Neural cell (in vitro differentiated cells): ENCODE data around the gene BICRAL. TPM values are rescaled to one million over a fixed set of nuclear protein-coding genes. Genes with fewer than 3 reads are reported as not detected.
A peak's percentile ranks its signal among the peaks of the same experiment; 100 is the strongest.
"Not testable (repeated sequence)": the region's sequence is repeated elsewhere in the genome, so short reads cannot be mapped to it uniquely, and the experiment has no call there.

Experiments
- H2AFZ ChIP-seq: fragments of 200-600, 300-800 bp; sonication (generic), shearing (Covaris generic); 2 replicates; pipeline ENCODE4 v1.6.0; 2014; ENCODE audit warnings: low read depth, mild to moderate bottlenecking, antibody characterized with exemption, low read length, moderate library complexity
- H3F3A ChIP-seq: fragments of 200-600 bp; shearing (Covaris generic); 2 replicates; pipeline ENCODE4 v1.6.1; 2016; ENCODE audit warnings: mild to moderate bottlenecking, moderate library complexity, mixed read lengths, antibody characterized with exemption, low read length; ENCODE audit not compliant: insufficient read depth, poor library complexity, severe bottlenecking
- H3K27ac ChIP-seq: fragments of 200-600, 300-800 bp; sonication (generic), shearing (Covaris generic); 2 replicates; pipeline ENCODE4 v1.5.1; 2014; ENCODE audit warnings: mild to moderate bottlenecking, low read length, moderate library complexity
- H3K27me3 ChIP-seq: fragments of 300-800, 200-600 bp; sonication (generic), shearing (Covaris generic); 2 replicates; pipeline ENCODE4 v1.6.0; 2014; ENCODE audit warnings: mild to moderate bottlenecking, low read depth, low read length, moderate library complexity; ENCODE audit not compliant: insufficient read depth
- H3K36me3 ChIP-seq: fragments of 300-800, 200-600 bp; sonication (generic), shearing (Covaris generic); 2 replicates; pipeline ENCODE4 v1.5.1; 2014; ENCODE audit warnings: mild to moderate bottlenecking, antibody characterized with exemption, low read length, moderate library complexity; ENCODE audit not compliant: insufficient read depth
- H3K4me2 ChIP-seq: fragments of 300-800, 200-600 bp; sonication (generic), shearing (Covaris generic); 2 replicates; pipeline ENCODE4 v1.6.0; 2014; ENCODE audit warnings: mild to moderate bottlenecking, low read length
- H3K4me3 ChIP-seq: fragments of 300-800, 200-600 bp; sonication (generic), shearing (Covaris generic); 2 replicates; pipeline ENCODE4 v1.5.1; 2014; ENCODE audit warnings: mild to moderate bottlenecking, low read length, moderate library complexity
- H3K79me2 ChIP-seq: fragments of 200-600 bp; shearing (Covaris generic); replicated peaks from 2 replicates; pipeline ENCODE4 v1.6.0; 2014; ENCODE audit warnings: mild to moderate bottlenecking, low read length, moderate library complexity; ENCODE audit not compliant: insufficient read depth
- H3K9ac ChIP-seq: fragments of 300-800, 200-600 bp; sonication (generic), shearing (Covaris generic); 2 replicates; pipeline ENCODE4 v1.6.1; 2016; ENCODE audit warnings: mild to moderate bottlenecking, low read length, mixed read lengths
- H3K9me2 ChIP-seq: fragments of 200-600 bp; shearing (Covaris generic); 2 replicates; pipeline ENCODE4 v1.6.1; 2016; ENCODE audit warnings: mild to moderate bottlenecking, low read length, mixed read lengths; ENCODE audit not compliant: insufficient read depth
- H3K9me3 ChIP-seq: fragments of 200-600, 300-800 bp; sonication (generic), shearing (Covaris generic); 2 replicates; pipeline ENCODE4 v1.6.1; 2016; ENCODE audit warnings: mild to moderate bottlenecking, mixed run types, low read length, moderate library complexity, mixed read lengths
- H4K20me1 ChIP-seq: fragments of 200-600 bp; shearing (Covaris generic); 2 replicates; pipeline ENCODE4 v1.6.1; 2016; ENCODE audit warnings: mild to moderate bottlenecking, mixed run types; ENCODE audit not compliant: insufficient read depth
- EP300 ChIP-seq: fragments of 450-650 bp; conservative IDR thresholded peaks from 2 replicates; pipeline ENCODE4 v1.6.1; 2014; ENCODE audit warnings: antibody characterized with exemption, mild to moderate bottlenecking, moderate library complexity; ENCODE audit not compliant: poor library complexity, severe bottlenecking
- EZH2 ChIP-seq: fragments of 200-600, 300-800 bp; shearing (Covaris generic), sonication (generic); IDR thresholded peaks from 2 replicates; pipeline ENCODE4 v1.6.1; 2014; ENCODE audit warnings: antibody characterized with exemption, low read length, borderline replicate concordance, mild to moderate bottlenecking; ENCODE audit not compliant: insufficient read depth, poor library complexity, severe bottlenecking
- MXI1 ChIP-seq: fragments of 450-650 bp; conservative IDR thresholded peaks from 2 replicates; pipeline ENCODE4 v1.6.1; 2014; ENCODE audit warnings: antibody characterized with exemption, mild to moderate bottlenecking; ENCODE audit not compliant: poor library complexity, severe bottlenecking
- POLR2AphosphoS5 ChIP-seq: IDR thresholded peaks from 2 replicates; pipeline ENCODE4 v1.6.1; 2012
- RAD21 ChIP-seq: fragments of 450-650 bp; conservative IDR thresholded peaks from 2 replicates; pipeline ENCODE4 v1.6.1; 2014; ENCODE audit warnings: antibody characterized with exemption, mild to moderate bottlenecking, moderate library complexity
- SMC3 ChIP-seq: fragments of 450-650 bp; conservative IDR thresholded peaks from 2 replicates; pipeline ENCODE4 v1.6.1; 2014; ENCODE audit warnings: antibody characterized with exemption, mild to moderate bottlenecking, moderate library complexity; ENCODE audit not compliant: poor library complexity
- TAF1 ChIP-seq: IDR thresholded peaks from 2 replicates; pipeline ENCODE4 v1.6.1; 2012; ENCODE audit warnings: low read depth
- polyA plus RNA-seq: library from polyadenylated mRNA; depleted of rRNA; stranded (reverse); fragments of >200 nt; gene quantifications from 2 replicates; pipeline ENCODE4 v1.2.3, GENCODE V29; 2014
- TF ChIP-seq, protein P1 (sequence below): IDR thresholded peaks from 2 replicates; pipeline ENCODE4 v1.6.1; 2012; ENCODE audit warnings: borderline replicate concordance
- TF ChIP-seq, protein P2 (sequence below): fragments of 450-650 bp; IDR thresholded peaks from 2 replicates; pipeline ENCODE4 v1.5.1; 2014; ENCODE audit warnings: antibody characterized with exemption, mild to moderate bottlenecking, moderate library complexity; ENCODE audit not compliant: poor library complexity, severe bottlenecking

BICRAL gene
- polyA plus RNA-seq, 1 donor from 2014 or later = 6.7 TPM

DNA sequence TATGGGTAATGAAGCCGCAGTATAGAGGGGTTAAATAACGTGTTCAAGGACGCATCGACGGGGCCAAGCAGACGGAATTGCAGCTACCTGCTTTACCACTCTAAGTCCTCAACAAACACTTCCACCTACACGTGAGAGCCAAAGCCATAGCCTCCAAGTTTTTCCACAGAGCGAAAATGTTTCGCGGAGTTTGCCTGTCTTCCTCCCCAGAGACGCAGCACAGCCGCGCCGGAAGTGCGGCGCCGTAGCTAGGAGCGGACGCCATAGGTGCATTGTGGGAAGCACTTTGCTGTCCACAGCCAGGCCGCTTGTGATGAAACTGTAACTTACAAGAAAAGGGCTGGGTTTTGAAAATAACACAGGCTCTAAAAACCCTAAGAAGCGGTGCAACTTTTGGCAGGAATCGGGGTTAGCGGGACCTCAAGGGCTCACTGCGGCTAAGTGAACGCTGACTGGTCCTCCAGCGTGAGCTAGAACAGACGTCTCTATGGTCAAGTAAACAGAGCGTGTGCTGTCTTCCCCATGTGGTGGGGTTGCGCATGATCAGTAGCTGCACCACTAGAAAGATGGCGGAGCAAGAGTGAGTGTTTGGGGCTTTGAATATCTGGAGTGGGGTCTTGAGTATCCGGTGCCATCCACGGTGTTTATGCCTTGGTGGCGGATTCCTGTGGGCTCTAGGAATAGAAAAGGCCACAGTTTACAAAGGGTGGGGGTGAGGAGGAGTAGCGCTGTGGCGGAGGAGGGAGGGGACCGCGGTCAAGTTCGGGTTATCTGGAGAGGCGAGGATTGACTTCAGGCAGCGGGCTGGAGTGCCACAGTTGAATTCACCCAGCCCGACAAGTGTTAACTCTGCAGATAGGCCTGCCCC lies 97.8 kb downstream of the BICRAL start, which contains the start of gene RPL7L1:
RPL7L1 (plus strand) TSS at position 245 of the 868 bp plus-strand sequence; CDS start at position 540, 295 bp downstream.
- Histone ChIP-seq H3K9ac (peak within 1 kb of the TSS; percentile 85), H3K79me2 (peaks cover 13% of the 10 kb centered on the region), H3K4me3 (peak within 1 kb of the TSS; percentile 80), H3K4me2 (peak within 1 kb of the TSS; percentile 88), H2AFZ (peak within 1 kb of the TSS; percentile 98), H3K36me3 (no peaks in the 10 kb centered on the region), H3F3A (no peaks in the 10 kb centered on the region), H3K27ac (peak within 1 kb of the TSS; percentile 96), H3K27me3 (no peaks in the 10 kb centered on the region), H3K9me3 (no peaks in the 10 kb centered on the region), H3K9me2 (no peaks in the 10 kb centered on the region), H4K20me1 (no peaks in the 10 kb centered on the region)
- TF ChIP-seq EP300 (peak; percentile 57), EZH2 (no peak), TAF1 (peak; percentile 84), SMC3 (no peak), RAD21 (peak; percentile 13), MXI1 (peak; percentile 96), POLR2AphosphoS5 (peak; percentile 88)
- TF ChIP-seq, protein P1, sequence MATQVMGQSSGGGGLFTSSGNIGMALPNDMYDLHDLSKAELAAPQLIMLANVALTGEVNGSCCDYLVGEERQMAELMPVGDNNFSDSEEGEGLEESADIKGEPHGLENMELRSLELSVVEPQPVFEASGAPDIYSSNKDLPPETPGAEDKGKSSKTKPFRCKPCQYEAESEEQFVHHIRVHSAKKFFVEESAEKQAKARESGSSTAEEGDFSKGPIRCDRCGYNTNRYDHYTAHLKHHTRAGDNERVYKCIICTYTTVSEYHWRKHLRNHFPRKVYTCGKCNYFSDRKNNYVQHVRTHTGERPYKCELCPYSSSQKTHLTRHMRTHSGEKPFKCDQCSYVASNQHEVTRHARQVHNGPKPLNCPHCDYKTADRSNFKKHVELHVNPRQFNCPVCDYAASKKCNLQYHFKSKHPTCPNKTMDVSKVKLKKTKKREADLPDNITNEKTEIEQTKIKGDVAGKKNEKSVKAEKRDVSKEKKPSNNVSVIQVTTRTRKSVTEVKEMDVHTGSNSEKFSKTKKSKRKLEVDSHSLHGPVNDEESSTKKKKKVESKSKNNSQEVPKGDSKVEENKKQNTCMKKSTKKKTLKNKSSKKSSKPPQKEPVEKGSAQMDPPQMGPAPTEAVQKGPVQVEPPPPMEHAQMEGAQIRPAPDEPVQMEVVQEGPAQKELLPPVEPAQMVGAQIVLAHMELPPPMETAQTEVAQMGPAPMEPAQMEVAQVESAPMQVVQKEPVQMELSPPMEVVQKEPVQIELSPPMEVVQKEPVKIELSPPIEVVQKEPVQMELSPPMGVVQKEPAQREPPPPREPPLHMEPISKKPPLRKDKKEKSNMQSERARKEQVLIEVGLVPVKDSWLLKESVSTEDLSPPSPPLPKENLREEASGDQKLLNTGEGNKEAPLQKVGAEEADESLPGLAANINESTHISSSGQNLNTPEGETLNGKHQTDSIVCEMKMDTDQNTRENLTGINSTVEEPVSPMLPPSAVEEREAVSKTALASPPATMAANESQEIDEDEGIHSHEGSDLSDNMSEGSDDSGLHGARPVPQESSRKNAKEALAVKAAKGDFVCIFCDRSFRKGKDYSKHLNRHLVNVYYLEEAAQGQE = peak; percentile 97
- TF ChIP-seq, protein P2, sequence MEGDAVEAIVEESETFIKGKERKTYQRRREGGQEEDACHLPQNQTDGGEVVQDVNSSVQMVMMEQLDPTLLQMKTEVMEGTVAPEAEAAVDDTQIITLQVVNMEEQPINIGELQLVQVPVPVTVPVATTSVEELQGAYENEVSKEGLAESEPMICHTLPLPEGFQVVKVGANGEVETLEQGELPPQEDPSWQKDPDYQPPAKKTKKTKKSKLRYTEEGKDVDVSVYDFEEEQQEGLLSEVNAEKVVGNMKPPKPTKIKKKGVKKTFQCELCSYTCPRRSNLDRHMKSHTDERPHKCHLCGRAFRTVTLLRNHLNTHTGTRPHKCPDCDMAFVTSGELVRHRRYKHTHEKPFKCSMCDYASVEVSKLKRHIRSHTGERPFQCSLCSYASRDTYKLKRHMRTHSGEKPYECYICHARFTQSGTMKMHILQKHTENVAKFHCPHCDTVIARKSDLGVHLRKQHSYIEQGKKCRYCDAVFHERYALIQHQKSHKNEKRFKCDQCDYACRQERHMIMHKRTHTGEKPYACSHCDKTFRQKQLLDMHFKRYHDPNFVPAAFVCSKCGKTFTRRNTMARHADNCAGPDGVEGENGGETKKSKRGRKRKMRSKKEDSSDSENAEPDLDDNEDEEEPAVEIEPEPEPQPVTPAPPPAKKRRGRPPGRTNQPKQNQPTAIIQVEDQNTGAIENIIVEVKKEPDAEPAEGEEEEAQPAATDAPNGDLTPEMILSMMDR = peak; percentile 25

GRCh38 chr6:42880240-42880817 lies 98.5 kb downstream of the BICRAL start:
- H3K9ac ChIP-seq = peak overlapping the region; percentile 85
- H3K9me2 ChIP-seq, H4K20me1 ChIP-seq, H3K9me3 ChIP-seq, H3K36me3 ChIP-seq, H3K27me3 ChIP-seq, H3F3A ChIP-seq: not testable (repeated sequence)
- H2AFZ ChIP-seq = peak overlapping the region; percentile 98
- peaks cover 13% of the 10 kb centered on the region for H3K79me2 ChIP-seq
- peak overlapping the region; percentile 80 for H3K4me3 ChIP-seq
- peak overlapping the region; percentile 88 for H3K4me2 ChIP-seq
- peak overlapping the region; percentile 96 for H3K27ac ChIP-seq

DNA sequence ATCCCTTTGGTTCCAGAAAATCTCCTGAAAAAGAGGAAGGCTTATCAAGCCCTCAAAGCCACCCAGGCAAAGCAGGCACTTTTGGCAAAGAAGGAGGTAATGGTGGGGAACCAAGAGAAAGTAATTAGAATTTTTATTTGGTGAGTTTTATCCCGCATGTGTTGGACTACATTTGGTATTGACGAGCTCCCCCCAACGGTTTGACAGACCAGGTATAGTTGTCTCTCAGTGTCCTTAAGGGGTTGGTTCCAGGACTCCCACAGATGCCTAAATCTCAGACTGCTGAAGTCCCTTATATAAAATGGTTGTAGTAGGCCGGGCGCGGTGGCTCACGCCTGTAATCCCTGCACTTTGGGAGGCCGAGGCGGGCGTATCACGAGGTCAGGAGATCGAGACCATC lies 99.0 kb downstream of the BICRAL start:
- H3K4me2 ChIP-seq, H3K9me2 ChIP-seq, H3K9me3 ChIP-seq, H3K27ac ChIP-seq, H3F3A ChIP-seq, H2AFZ ChIP-seq, H4K20me1 ChIP-seq, H3K27me3 ChIP-seq, H3K36me3 ChIP-seq: not testable (repeated sequence)
- Histone ChIP-seq H3K4me3 (peak overlapping the region; percentile 80), H3K9ac (peak overlapping the region; percentile 85), H3K79me2 (peaks cover 13% of the 10 kb centered on the region)
